WERI-Rb-1 (cell line): ENCODE data around the gene CFAP107.
"Not testable (repeated sequence)": the region's sequence is repeated elsewhere in the genome, so short reads cannot be mapped to it uniquely, and the experiment has no call there.

Experiments used
- DNase-seq: peaks from one replicate; pipeline ENCODE4 v3.0.0-alpha.2; 2020
- H3K27ac ChIP-seq: fragments of 250-450 bp; sonication (Bioruptor Pico); 2 replicates; pipeline ENCODE4 v1.5.1; 2020; ENCODE audit warnings: mild to moderate bottlenecking, moderate library complexity
- H3K27me3 ChIP-seq: fragments of 250-450 bp; sonication (Bioruptor Pico); 2 replicates; pipeline ENCODE4 v1.5.1; 2021; ENCODE audit warnings: mild to moderate bottlenecking, low read depth, moderate library complexity; ENCODE audit not compliant: insufficient read depth, severe bottlenecking
- H3K36me3 ChIP-seq: fragments of 250-450 bp; sonication (Bioruptor Pico); 2 replicates; pipeline ENCODE4 v1.5.1; 2020; ENCODE audit warnings: mild to moderate bottlenecking, moderate library complexity
- H3K4me3 ChIP-seq: 2 replicates; pipeline ENCODE4 v1.5.1; 2011; ENCODE audit warnings: low read depth, mild to moderate bottlenecking, control low read depth, low read length
- H3K9me3 ChIP-seq: fragments of 250-450 bp; sonication (Bioruptor Pico); 2 replicates; pipeline ENCODE4 v1.5.1; 2021; ENCODE audit warnings: mild to moderate bottlenecking, moderate library complexity; ENCODE audit not compliant: severe bottlenecking
- CTCF ChIP-seq: IDR thresholded peaks from 2 replicates; pipeline ENCODE4 v1.5.1; 2011; ENCODE audit warnings: low read depth, mild to moderate bottlenecking, control low read depth, inconsistent platforms, low read length

Gene CFAP107

DNA sequence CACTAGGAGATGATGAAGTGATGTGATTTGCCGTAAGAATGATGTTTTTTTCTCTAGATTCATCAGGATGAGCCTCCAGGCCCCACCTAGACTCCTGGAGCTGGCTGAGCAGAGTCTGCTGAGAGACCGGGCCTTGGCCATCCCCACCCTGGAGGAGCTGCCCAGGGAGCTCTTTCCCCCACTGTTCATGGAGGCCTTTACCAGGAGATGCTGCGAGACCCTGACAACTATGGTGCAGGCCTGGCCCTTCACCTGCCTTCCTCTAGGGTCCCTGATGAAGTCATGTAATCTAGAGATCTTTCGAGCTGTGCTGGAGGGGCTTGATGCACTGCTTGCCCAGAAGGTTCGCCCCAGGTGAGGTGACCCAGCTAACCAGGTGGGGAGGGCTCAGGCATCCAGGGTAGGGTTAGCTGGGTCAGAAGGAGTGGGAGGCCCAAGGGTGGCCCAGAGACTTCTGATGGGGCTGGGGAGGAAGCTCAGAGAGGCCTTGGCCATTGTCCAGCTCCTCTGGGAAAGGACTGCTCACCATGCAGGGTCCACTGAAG lies 28.9 kb downstream of the CFAP107 start:
- Histone ChIP-seq H3K36me3 (no peaks in the 10 kb centered on the region), H3K27me3 (peaks cover 91% of the 10 kb centered on the region), H3K9me3 (no peaks in the 10 kb centered on the region), H3K4me3 (no peak overlapping the region), H3K27ac (no peak overlapping the region)
- DNase-seq = no peak
- TF ChIP-seq CTCF = no peak

DNA sequence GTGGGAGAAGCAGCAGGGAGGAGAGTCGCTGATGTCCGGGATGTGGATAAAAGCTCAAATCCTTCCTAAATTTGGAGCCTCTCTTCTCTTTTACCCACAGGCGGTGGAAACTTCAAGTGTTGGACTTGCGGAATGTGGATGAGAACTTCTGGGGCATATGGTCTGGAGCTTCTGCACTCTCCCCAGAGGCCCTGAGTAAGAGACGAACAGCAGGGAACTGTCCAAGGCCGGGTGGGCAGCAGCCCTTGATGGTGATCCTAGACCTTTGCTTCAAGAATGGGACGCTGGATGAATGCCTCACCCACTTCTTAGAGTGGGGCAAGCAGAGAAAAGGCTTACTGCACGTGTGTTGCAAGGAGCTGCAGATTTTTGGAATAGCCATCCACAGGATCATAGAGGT lies 29.4 kb downstream of the CFAP107 start:
- no peak overlapping the region for H3K27ac ChIP-seq
- no peak for TF ChIP-seq CTCF
- H3K27me3 ChIP-seq = peaks cover 89% of the 10 kb centered on the region
- DNase-seq = no peak
- H3K4me3 ChIP-seq = no peak overlapping the region
- H3K9me3 ChIP-seq = no peaks in the 10 kb centered on the region
- no peaks in the 10 kb centered on the region for H3K36me3 ChIP-seq

DNA sequence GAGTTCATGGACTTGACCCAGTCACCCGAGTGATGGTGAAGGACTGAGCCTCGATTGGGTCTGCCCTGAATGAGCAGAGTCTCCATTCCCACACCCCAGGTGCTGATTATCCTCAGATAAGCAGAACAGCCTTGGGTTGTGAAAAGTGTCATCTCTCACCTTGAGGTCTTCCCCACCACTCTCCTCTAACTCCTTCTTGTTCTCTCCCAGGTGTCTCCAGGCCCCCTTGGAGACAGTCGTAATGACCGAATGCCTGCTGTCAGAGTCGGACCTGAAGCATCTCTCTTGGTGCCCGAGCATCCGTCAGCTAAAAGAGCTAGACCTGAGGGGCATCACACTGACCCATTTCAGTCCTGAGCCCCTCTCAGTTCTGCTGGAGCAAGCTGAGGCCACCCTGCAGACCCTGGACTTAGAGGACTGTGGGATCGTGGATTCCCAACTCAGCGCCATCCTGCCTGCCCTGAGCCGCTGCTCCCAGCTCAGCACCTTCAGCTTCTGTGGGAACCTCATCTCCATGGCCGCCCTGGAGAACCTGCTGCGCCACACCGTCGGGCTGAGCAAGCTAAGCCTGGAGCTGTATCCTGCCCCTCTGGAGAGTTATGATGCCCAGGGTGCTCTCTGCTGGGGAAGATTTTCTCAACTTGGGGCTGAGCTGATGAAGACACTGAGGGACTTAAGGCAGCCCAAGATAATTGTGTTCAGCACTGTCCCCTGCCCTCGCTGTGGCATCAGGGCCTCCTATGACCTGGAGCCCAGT lies 31.0 kb downstream of the CFAP107 start:
- peaks cover 74% of the 10 kb centered on the region for H3K27me3 ChIP-seq
- no peak for TF ChIP-seq CTCF
- H3K27ac ChIP-seq = no peak overlapping the region
- DNase-seq = no peak
- H3K9me3 ChIP-seq = no peaks in the 10 kb centered on the region
- H3K36me3 ChIP-seq = no peaks in the 10 kb centered on the region
- no peak overlapping the region for H3K4me3 ChIP-seq

DNA sequence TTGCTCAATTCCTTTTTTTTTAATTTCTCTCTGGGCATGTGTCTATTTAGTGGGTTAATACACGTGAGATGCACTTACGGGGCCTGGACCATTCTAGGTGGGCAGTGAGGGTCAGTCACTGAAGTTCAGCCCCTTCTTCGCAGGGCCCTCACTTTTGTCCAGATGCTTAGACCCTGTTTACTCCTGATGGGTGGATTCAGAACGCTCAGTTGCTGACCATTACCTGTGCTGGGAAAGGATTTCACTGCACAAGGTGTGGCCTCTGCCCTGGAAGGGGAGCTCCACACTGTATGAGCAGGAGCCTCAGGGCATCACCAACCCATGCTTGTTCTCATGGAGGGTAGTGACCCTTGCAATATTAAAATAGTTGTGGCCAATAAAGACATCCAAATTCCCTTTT lies 32.1 kb downstream of the CFAP107 start:
- H3K4me3 ChIP-seq = no peak overlapping the region
- no peaks in the 10 kb centered on the region for H3K36me3 ChIP-seq
- H3K27me3 ChIP-seq = peaks cover 66% of the 10 kb centered on the region
- no peak for TF ChIP-seq CTCF
- no peak for DNase-seq
- H3K9me3 ChIP-seq = no peaks in the 10 kb centered on the region
- H3K27ac ChIP-seq = no peak overlapping the region

GRCh38 chr1:12778907-12779306 lies 32.9 kb downstream of the CFAP107 start:
- no peak for DNase-seq
- H3K27me3 ChIP-seq = peaks cover 61% of the 10 kb centered on the region

DNA sequence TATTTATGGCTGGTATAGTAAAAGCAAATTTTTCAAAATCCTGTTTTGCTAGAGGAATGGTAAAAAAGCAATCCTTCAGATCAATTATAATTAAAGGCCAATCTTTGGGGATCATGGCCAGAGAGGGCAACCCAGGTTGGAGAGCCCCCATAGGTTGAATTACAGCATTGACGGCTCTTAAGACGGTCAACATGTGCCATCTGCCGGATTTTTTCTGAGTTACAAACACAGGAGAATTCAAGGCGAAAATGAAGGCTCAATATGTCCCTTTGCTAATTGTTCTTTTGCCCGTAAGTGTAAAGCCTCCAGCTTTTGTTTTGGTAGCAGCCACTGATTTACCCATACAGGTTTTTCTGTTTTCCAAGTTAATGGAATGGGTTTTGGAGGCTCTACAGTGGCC lies 35.5 kb downstream of the CFAP107 start:
- not testable (repeated sequence) for H3K36me3 ChIP-seq, H3K4me3 ChIP-seq, H3K27ac ChIP-seq, H3K9me3 ChIP-seq
- peaks cover 35% of the 10 kb centered on the region for H3K27me3 ChIP-seq
- peak; percentile 15 for DNase-seq

More at GRCh38 chr1:12778907-12779306, 32.9 kb downstream of the CFAP107 start:
- Histone ChIP-seq H3K4me3 (no peak overlapping the region), H3K27ac (no peak overlapping the region), H3K9me3 (no peaks in the 10 kb centered on the region), H3K36me3 (no peaks in the 10 kb centered on the region)
- no peak for TF ChIP-seq CTCF
